Inflammatory macrophage treated with lipopolysaccharide for 4 hours (primary cell): ENCODE results near the gene ACAA2.

Experiments used
- DNase-seq: peaks from one replicate; pipeline ENCODE4 v3.0.0-alpha.2; 2020

ACAA2 gene

GRCh38 chr18:49734836-49735235 lies 78.5 kb downstream of the ACAA2 start:
- peak; percentile 18 for DNase-seq

DNA sequence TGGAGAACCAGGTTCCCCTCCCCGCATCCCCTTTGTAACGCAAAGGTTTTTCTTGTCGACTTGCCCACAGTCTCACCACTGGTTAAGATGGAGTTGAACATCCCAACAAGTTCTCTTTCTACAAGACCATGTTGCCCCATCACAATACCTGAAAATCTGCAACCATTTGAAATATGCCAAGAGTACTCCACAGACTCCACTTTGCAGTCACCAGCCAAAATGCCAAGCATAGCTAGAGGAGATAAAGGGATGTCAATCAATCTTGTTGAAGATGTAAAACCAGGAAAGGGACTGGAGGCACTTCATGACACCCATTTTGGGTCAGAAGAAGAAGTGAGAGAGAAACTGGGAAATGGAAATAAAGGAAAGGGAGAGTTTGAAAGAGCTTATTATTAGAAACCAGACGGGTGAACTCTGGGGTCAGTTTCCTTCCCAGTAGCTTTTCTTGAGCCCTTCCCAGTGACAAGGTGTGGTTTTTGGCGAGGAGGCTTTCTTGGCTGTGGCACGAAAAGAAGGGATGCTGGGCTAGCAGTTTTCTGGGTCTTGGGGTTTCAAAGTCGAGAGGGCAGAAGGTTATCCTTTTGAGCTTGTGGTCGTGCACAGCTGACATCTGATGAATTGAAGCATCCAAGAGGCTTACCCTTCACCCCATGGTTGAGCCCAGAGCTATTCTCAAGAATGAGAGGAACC lies 79.3 kb downstream of the ACAA2 start:
- DNase-seq: peak; percentile 13

DNA sequence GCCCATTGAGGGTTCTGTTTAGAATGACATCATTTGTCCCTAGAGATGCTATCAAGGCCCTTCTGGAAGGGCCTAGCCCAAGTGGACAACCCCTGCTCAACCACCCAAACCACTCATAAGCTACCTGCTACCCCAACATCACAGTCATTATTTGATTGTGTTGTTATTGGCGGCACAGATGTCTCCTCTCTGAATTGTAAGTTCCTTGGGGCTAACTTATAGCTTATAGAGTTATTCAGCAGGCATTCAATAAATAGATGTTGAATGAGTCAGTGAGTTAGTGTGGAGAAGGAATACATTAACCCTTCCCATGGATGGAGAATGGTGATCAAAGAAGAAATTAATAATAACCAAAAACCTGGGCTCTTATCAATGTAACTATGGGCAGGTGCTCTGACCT lies 80.0 kb downstream of the ACAA2 start:
- no peak for DNase-seq
